SKM-1 (cell line): ENCODE measurements around the gene PTRHD1.

Source experiments
- DNase-seq: peaks from one replicate; lab custom pipeline; 2025; ENCODE audit not compliant: unreplicated experiment; lab: John Stamatoyannopoulos, UW

Gene PTRHD1

GRCh38 chr2:24762518-24762917 lies 30.7 kb downstream of the PTRHD1 start:
- DNase-seq, result no peak

GRCh38 chr2:24761866-24762265 lies 31.3 kb downstream of the PTRHD1 start:
- DNase-seq, result no peak

GRCh38 chr2:24756789-24757188 lies 36.4 kb downstream of the PTRHD1 start:
- DNase-seq, result no peak

GRCh38 chr2:24754985-24755705 lies 38.0 kb downstream of the PTRHD1 start:
- no peak for DNase-seq

GRCh38 chr2:24749069-24749691 lies 44.0 kb downstream of the PTRHD1 start:
- no peak for DNase-seq

- no peak for DNase-seq
Observed at GRCh38 chr2:24747299-24747698, 45.9 kb downstream of the PTRHD1 start.

- no peak for DNase-seq
Observed at GRCh38 chr2:24745825-24746224, 47.4 kb downstream of the PTRHD1 start.

GRCh38 chr2:24744356-24744755 lies 48.8 kb downstream of the PTRHD1 start:
- DNase-seq, result no peak

- no peak for DNase-seq
Observed at GRCh38 chr2:24743924-24744323, 49.3 kb downstream of the PTRHD1 start.

- DNase-seq, result no peak
Observed at GRCh38 chr2:24742730-24743129, 50.5 kb downstream of the PTRHD1 start.

- no peak for DNase-seq
Observed at GRCh38 chr2:24740142-24740541, 53.0 kb downstream of the PTRHD1 start.
